SJSA1 (cell line): ENCODE measurements around the gene CHST1. TPM values are rescaled to one million over a fixed set of nuclear protein-coding genes. Genes with fewer than 3 reads are reported as not detected.

Experiments used
- DNase-seq, 2 experiments: peaks; one replicate each; pipeline ENCODE4 v3.0.0-alpha.2; 2015 to 2020; ENCODE audit warnings: low spot score in 2 of 2, low read depth in 1 of 2
- H3K27ac ChIP-seq: fragments of 250-450 bp; sonication (Bioruptor Pico); 2 replicates; pipeline ENCODE4 v1.5.1; 2020; ENCODE audit warnings: mild to moderate bottlenecking, moderate library complexity
- H3K27me3 ChIP-seq: fragments of 250-450 bp; sonication (Bioruptor Pico); replicated peaks from 2 replicates; pipeline ENCODE4 v1.5.1; 2020; ENCODE audit warnings: mild to moderate bottlenecking, moderate library complexity
- H3K36me3 ChIP-seq: fragments of 250-450 bp; sonication (Bioruptor Pico); 2 replicates; pipeline ENCODE4 v1.5.1; 2020; ENCODE audit warnings: mild to moderate bottlenecking
- H3K4me1 ChIP-seq: fragments of 250-450 bp; sonication (Bioruptor Pico); replicated peaks from 2 replicates; pipeline ENCODE4 v1.6.1; 2021; ENCODE audit warnings: mild to moderate bottlenecking
- H3K4me3 ChIP-seq: fragments of 250-450 bp; sonication (Bioruptor Pico); 2 replicates; pipeline ENCODE4 v1.5.1; 2020; ENCODE audit warnings: mild to moderate bottlenecking
- H3K9me3 ChIP-seq: fragments of 250-450 bp; sonication (Bioruptor Pico); replicated peaks from 2 replicates; pipeline ENCODE4 v1.5.1; 2020; ENCODE audit warnings: mild to moderate bottlenecking
- total RNA-seq: library from RNA; depleted of rRNA; stranded (reverse); fragments of >200 nt; shearing (Covaris generic); gene quantifications from 2 replicates; pipeline ENCODE4 v1.2.3, GENCODE V29; 2014

The CHST1 gene
- total RNA-seq, 1 experiment from 2014 or later: not detected

DNA sequence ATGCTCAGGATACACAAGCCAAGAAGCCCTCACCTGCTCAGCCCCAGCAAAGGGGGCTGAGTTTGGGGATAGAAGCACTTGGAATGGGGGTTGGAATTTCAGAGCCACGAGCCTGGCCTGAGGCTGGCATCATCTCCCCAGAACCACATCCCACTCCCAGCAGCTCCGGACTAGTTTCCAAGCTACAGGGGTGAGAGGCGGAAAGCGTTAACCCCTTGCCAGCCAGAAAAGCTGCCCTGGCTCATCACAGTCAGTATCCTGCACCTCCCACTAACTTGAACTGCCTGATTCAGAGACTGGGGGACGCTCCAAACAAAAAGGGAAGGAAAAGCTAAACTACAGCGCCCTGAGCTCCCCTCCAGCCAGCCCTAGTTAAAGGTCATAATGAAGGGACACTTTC lies 19.0 kb upstream of the CHST1 start:
- Histone ChIP-seq H3K4me1 (no peaks in the 10 kb centered on the region), H3K27ac (no peak overlapping the region), H3K9me3 (no peaks in the 10 kb centered on the region; the same call in 1 of the 2 replicates), H3K36me3 (no peaks in the 10 kb centered on the region), H3K4me3 (no peak overlapping the region), H3K27me3 (peaks cover 53% of the 10 kb centered on the region)
- DNase-seq: no peak

DNA sequence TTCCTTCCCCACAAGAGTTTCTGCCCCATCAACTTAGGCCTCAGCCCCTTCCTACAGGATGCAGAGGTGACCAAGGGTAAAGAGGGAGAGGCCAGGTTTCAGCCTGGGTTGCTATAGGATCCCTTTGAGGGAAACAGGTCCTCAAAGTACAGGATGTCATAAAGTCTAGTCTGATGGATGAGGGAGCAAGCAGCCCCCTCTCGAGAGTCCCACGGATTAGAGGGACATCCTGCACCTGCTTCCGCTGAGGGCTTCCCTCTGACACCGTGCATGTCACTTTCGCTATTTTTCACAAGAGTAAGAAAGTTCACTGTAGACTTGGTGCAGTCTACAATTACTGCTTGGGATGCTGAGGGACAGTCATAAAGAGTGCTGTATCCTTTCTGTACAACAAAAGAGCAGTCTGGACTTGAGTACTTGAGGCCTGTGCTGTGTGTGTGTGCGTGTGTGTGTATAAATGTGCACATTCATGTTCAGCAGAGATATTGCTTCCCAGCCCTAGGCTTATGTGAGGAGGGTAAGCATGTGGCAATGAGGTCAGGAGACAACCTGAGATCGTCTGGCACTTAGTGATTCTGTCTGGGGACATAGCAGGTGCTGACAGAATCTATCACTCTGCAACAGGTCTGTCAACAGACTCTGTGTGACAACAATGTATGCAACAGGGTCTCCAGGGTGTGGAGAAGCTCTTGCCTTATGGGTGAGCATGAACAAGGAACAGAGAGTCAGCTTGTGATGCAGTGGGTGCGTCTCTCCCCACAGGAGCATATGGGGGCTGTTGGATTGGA lies 18.0 kb upstream of the CHST1 start:
- Histone ChIP-seq H3K9me3 (no peaks in the 10 kb centered on the region; the same call in 1 of the 2 replicates), H3K4me1 (no peaks in the 10 kb centered on the region), H3K27me3 (peaks cover 47% of the 10 kb centered on the region), H3K36me3 (no peaks in the 10 kb centered on the region), H3K27ac (no peak overlapping the region), H3K4me3 (no peak overlapping the region)
- DNase-seq: no peak

DNA sequence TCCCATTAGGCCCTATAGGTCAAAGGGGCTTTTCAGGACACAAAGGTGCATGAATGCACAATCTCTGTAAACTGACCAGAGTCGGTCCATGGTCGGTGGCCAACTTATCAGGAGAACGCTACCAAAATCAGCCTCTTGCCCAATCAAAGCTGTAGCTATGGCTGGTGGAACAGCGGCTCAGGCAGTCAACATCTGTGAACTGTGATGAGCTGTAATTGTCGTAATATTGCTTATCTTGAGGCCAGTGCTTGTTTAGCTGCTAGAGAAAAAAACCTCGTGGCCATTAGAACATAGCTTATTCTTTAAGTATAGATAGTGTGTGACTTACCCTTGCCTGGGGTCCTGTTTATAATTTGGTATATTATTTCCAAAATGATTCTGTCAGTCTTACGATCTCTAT lies 14.4 kb upstream of the CHST1 start:
- Histone ChIP-seq H3K27ac (no peak overlapping the region), H3K36me3 (no peaks in the 10 kb centered on the region), H3K4me1 (no peaks in the 10 kb centered on the region), H3K4me3 (no peak overlapping the region), H3K9me3 (no peaks in the 10 kb centered on the region; the same call in 1 of the 2 replicates), H3K27me3 (peaks cover 19% of the 10 kb centered on the region)
- no peak for DNase-seq

DNA sequence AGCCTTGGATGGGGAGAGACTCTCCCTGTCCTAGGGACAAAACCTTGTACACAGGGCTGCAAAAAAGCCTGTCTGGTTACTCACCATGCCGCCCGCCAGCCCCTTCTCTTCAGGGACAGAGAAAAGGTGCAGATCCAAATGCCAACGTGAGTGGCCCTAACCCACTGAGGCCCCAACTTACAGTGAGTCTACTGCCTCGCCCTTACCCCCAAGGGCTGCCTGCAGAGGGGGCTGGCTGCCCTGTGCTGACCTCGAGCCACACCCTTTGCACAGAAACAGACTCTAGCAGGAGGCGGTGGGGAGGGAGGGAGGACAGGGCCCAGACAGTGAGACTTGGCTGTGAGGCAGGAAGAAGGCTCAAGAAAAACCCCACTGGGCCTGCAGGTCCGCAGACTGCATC lies 13.6 kb upstream of the CHST1 start:
- H3K4me1 ChIP-seq: no peaks in the 10 kb centered on the region
- H3K36me3 ChIP-seq: no peaks in the 10 kb centered on the region
- H3K4me3 ChIP-seq: no peak overlapping the region
- H3K9me3 ChIP-seq: no peaks in the 10 kb centered on the region; the same call in 1 of the 2 replicates
- DNase-seq: no peak
- no peak overlapping the region for H3K27ac ChIP-seq
- H3K27me3 ChIP-seq: peaks cover 19% of the 10 kb centered on the region

DNA sequence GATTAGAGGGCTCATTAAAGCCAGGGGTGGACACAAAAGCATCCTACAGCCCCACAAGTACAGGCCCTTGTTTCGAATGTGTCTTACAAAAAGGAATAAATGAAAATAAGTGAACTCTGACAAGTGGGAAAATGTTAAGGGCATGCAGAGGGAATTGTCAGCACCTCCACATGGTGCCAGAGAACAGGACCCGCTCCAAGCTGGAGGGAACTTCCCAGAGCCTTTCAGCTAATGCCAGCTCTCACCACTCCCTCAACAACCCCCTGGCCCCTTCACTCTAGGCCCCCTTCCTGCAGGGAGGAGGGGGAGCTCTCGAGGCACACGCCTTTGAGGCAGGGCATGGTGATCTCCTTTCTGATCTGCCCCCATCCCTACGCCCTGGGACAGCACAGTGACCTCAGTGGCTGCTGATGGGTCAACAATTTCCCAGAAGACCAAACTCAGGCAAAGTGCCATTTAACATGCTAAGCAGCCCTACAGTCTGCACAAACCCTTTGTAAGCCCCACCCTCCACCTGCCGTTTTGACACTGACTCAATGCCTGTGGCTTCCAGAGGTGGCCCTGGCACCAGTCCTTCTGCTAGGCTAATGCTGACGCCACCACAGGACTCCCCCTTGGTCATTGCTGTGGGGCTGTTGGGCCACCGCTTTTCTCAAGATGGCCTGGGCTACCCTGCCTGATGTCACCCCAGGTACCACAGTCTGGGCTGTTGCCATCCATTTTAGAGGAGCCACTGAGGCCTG lies 12.5 kb upstream of the CHST1 start:
- DNase-seq: no peak

DNA sequence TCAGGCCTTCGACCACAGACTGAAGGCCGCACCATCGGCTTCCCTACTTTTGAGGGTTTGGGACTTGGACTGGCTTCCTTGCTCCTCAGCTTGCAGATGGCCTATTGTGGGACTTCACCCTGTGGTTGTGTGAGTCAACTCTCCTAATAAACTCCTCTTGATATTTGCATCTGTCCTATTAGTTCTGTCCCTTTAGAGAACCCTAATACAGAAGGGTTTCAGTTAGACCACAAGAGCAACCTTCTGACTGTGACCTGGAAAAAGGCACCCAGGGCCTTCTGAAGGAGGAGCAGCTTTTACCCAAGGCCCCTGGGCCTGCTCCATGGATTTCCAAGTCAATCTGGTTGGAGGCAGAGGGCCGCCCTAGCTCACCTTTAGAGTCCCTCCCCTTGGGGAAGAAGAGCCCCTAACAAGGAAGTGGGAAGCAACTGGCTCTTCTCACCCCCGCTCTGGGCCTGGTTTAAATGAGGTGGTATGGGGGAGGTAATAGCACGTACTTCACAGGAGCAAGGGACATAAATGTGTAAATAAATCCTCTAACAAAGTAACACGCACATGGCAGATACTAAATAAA lies 11.2 kb upstream of the CHST1 start:
- H3K9me3 ChIP-seq: no peaks in the 10 kb centered on the region; the same call in 1 of the 2 replicates
- H3K4me3 ChIP-seq: no peak overlapping the region
- H3K27ac ChIP-seq: no peak overlapping the region
- no peak for DNase-seq
- H3K27me3 ChIP-seq: peaks cover 11% of the 10 kb centered on the region
- no peaks in the 10 kb centered on the region for H3K36me3 ChIP-seq
- no peaks in the 10 kb centered on the region for H3K4me1 ChIP-seq

More for the DNA sequence above, 12.5 kb upstream of the CHST1 start:
- Histone ChIP-seq H3K27ac (no peak overlapping the region), H3K9me3 (no peaks in the 10 kb centered on the region; the same call in 1 of the 2 replicates), H3K27me3 (peaks cover 19% of the 10 kb centered on the region), H3K36me3 (no peaks in the 10 kb centered on the region), H3K4me1 (no peaks in the 10 kb centered on the region), H3K4me3 (no peak overlapping the region)

DNA sequence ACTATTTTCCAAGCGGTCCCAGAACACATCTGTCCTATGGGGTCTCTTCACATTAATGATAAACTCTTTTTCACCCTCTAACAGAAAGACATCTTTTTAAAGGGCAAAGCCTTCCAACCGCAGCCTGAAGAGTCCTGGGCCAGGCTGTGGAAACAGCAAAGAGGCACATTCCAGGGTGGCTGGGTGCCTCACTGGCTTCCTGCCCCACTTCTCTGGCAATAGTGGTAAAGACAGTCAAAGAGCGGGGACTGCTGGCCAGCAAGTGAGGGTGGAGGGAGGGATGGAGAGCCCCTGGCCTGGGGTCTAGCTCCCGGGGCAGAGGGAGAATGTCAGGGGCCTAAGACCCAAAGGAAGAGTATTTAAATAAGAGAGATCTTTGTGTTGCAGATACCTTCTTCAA lies 10.2 kb upstream of the CHST1 start:
- Histone ChIP-seq H3K27me3 (peaks cover 18% of the 10 kb centered on the region), H3K4me1 (no peaks in the 10 kb centered on the region), H3K4me3 (no peak overlapping the region), H3K36me3 (no peaks in the 10 kb centered on the region), H3K27ac (no peak overlapping the region), H3K9me3 (no peaks in the 10 kb centered on the region)
- no peak for DNase-seq

DNA sequence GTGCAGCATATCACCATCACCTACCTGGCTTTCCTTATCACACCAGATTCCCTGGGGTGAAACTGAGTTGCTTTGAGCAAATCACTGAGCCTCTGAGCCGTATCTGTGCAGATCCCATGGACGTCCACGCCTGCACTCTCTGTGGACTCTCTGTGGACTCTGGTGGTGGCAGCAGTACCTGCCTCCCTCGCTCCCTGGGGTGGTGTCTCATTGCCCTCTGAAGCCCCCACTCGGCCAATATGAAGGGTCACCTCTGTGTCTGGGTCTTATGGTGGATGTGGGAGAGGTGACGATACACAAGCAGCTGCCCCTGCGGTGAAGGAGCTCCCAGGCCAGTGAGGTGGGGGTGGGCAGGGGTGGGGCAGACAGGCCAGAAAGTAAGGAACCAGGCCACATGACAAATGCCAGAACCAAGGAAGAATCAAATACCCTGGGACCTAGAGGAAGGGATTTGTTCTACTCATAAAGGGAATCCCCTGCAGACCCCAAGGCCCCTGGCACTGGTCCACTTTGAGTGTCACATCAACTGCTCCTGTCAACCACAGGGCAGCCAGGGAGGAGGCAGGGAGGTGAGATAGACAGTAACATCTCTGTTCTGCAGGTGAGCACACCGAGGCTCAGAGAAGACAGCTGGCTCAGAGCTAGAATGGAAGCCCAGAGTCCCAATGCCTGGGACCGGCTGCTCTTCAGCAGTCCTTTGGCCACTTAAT lies 9.2 kb upstream of the CHST1 start:
- Histone ChIP-seq H3K27ac (no peak overlapping the region), H3K4me1 (no peaks in the 10 kb centered on the region), H3K4me3 (no peak overlapping the region), H3K36me3 (no peaks in the 10 kb centered on the region), H3K27me3 (peaks cover 19% of the 10 kb centered on the region), H3K9me3 (no peaks in the 10 kb centered on the region)
- DNase-seq: no peak

DNA sequence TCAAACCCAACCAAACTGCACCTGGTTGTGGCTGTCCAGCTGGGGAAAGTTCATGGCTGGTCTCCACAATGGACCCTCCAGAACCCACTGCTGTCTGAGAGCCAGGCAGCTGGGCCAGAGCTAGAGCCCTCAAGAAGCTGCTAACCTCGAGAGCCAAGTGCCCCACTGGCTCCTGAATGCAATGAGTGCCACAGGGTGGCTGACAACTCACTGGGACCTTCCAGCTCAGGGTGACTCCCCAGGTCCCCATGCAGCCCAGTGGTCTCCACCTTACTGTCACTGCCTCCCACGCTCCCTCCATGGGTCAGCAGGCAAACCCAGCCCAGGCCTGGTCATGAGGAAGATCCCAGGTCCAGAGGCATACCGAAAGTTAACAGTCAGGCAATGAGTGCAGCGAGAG lies 8.0 kb upstream of the CHST1 start:
- no peak overlapping the region for H3K4me3 ChIP-seq
- no peaks in the 10 kb centered on the region for H3K4me1 ChIP-seq
- no peak overlapping the region for H3K27ac ChIP-seq
- no peak for DNase-seq
- no peaks in the 10 kb centered on the region for H3K36me3 ChIP-seq
- H3K9me3 ChIP-seq: no peaks in the 10 kb centered on the region
- H3K27me3 ChIP-seq: peaks cover 19% of the 10 kb centered on the region

DNA sequence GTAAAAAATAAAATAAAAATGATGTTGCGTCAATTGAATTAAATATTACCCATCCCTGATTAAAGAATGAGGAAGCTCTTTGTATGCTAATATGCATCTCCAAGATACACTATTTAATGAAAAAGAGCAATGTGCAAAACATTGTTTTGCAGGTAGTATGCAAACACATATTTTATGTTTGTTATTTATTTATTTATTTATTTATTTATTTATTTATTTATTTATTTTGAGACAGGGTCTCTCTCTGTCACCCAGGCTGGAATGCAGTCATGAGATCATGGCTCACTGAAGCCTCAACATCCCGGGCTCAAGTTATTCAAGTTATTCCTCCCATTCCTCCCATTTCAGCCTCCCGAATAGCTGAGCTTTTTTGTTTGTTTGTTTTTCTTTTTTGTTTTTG lies 7.2 kb upstream of the CHST1 start:
- no peaks in the 10 kb centered on the region for H3K4me1 ChIP-seq
- no peaks in the 10 kb centered on the region for H3K9me3 ChIP-seq
- H3K27ac ChIP-seq: no peak overlapping the region
- H3K4me3 ChIP-seq: no peak overlapping the region
- DNase-seq: no peak
- no peaks in the 10 kb centered on the region for H3K36me3 ChIP-seq
- peaks cover 27% of the 10 kb centered on the region for H3K27me3 ChIP-seq

DNA sequence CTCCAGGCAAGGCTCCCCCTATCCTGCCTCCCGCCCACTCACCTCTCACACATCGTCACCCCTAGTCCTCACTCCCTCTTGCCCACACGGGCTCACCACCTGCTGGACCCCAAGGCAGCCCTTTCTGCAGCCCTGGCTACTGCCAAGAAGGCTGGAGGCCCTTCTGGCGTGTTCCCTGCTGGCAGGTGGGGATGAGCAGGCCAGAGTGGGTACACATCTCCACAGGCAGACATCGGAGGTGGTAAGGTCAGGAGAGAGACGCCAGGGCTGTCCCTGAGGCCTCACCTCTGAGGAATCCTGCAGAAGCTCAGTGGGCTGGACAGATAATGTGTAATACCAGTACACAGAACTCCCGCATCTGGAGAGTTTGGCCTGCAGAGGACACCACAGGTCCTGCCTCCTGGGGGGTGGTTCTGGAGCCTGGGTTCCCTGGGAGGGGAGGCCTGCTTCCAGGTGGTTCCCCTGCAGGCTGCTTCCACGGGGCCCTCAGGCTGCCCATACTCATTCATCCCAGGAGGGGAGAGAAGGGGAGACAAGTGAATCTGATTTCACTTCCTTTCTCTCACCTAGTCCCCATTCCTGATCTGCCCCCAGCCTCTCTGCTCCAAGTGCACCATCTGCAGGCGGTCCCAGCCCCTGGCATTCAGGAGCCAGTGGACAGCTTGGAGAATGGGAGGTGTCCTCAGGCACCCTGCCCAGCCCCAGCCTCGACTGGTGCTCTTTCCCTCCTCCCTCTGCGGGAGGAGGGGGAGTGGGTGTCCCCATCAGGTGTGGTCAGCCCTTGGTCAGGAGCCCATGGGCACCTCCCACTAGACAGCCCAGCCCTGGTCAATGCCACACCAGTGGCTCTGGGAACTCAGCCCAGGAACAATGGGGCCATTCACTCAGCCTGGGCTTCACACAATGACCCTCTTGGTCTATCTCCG lies 6.1 kb upstream of the CHST1 start:
- H3K27me3 ChIP-seq: peaks cover 35% of the 10 kb centered on the region
- no peaks in the 10 kb centered on the region for H3K9me3 ChIP-seq
- no peaks in the 10 kb centered on the region for H3K36me3 ChIP-seq
- no peak for DNase-seq
- no peak overlapping the region for H3K27ac ChIP-seq
- no peak overlapping the region for H3K4me3 ChIP-seq
- H3K4me1 ChIP-seq: no peaks in the 10 kb centered on the region

DNA sequence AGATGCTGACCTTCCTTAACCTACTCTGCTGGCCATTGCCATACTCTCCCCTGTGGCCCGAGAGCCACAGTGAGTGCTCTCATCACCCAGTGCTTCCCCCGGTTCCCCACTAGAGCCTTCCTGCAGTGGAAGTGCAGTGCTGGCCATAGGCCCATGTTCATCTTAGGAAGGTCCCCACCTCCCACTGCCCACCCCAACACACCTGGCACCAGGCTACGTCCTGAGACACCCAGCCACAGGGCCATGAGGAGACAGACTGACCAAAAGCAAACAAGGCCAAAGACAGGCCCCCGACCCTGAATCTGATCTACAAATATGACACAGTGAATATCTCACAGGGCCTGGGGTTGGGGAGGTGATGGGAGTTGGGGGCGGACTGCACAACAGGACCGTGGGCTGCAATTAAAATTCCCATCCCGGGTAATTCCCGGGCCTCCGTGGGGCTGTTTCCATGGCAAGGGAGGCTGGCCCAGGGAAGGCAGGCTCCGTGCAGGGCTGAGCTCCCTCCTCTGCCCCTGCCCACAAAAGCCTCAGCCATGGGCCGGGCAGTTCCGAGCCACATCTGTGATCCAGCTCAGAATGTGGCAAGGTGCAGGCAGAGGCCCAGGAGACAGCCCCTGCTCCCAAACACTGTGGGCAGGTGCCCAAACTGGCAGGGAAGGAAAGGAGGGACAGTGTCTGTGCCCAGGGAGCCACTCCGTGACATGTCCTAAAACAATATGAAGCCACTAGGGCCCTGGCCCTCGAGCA lies 5.1 kb upstream of the CHST1 start:
- no peaks in the 10 kb centered on the region for H3K4me1 ChIP-seq
- no peak overlapping the region for H3K27ac ChIP-seq
- H3K36me3 ChIP-seq: no peaks in the 10 kb centered on the region
- peaks cover 43% of the 10 kb centered on the region for H3K27me3 ChIP-seq
- no peak for DNase-seq
- no peaks in the 10 kb centered on the region for H3K9me3 ChIP-seq
- no peak overlapping the region for H3K4me3 ChIP-seq
